T47D (cell line): ENCODE measurements around the gene ITGA3.

ENCODE experiments used
- DNase-seq, 2 experiments: peaks; one replicate each; pipeline versions ENCODE4 v3.0.0 to v3.0.0-alpha.2; 2011 to 2012; ENCODE audit warnings: low read depth in 1 of 2, low spot score in 1 of 2
- JUND ChIP-seq: IDR thresholded peaks from 2 replicates; pipeline ENCODE4 v1.6.1; 2012; ENCODE audit warnings: low read depth
- in situ Hi-C: cut with HindIII; loops from 2 replicates; pipeline ENCODE4 v1.10.0; 2016; ENCODE audit warnings: low sequenced_read_pairs, low pct_unique_long_range_greater_than_20kb

Gene ITGA3

GRCh38 chr17:50129728-50130558 is 74.0 kb downstream of the ITGA3 start, which contains the start of gene SAMD14:
Gene SAMD14 (minus strand): TSS chr17:50130160. CDS start chr17:50124959, 5,201 bp downstream.
- peak; percentile 69 to 81 for DNase-seq
- no peak for TF ChIP-seq JUND
- in situ Hi-C loops, result no loop called here

GRCh38 chr17:50130559-50131305 is 74.8 kb downstream of the ITGA3 start:
- in situ Hi-C loops, result no loop called here
- no peak for TF ChIP-seq JUND
- DNase-seq, result no peak

DNA sequence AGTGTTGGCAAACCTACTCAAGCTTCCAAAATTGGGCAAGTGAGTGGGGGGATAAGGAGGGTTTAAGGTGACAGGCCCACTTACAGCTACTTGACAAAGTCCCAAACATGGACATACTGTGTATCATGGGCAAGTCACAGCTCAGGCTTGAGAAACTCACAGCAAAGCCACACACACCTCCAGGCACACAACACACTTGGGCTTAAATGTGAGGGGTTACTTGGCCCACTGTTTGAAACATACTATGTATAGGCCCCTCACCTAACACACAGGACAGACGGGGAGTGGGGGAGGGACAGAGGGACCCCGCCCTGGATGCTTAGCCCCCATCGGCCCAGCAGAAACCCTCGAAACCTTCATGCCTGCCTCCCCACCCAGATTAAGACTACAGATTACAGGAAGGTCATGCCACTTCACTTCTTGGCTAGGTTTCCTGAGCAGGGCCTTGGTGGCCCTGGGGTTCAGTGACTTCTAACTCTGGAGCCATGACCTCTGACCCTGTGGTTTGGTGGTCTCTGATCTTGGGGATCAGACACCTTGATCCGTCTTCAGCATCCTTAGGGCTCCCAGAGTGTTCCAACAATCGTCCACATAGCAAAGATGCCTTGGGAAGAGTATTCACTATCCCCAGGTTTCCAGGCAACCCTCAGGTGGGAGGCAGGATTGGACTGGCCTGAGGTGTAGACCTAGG is 76.3 kb downstream of the ITGA3 start:
- in situ Hi-C loops, result no loop called here
- TF ChIP-seq JUND, result no peak
- DNase-seq, result peak in 1 of 2 experiments; percentile 23

DNA sequence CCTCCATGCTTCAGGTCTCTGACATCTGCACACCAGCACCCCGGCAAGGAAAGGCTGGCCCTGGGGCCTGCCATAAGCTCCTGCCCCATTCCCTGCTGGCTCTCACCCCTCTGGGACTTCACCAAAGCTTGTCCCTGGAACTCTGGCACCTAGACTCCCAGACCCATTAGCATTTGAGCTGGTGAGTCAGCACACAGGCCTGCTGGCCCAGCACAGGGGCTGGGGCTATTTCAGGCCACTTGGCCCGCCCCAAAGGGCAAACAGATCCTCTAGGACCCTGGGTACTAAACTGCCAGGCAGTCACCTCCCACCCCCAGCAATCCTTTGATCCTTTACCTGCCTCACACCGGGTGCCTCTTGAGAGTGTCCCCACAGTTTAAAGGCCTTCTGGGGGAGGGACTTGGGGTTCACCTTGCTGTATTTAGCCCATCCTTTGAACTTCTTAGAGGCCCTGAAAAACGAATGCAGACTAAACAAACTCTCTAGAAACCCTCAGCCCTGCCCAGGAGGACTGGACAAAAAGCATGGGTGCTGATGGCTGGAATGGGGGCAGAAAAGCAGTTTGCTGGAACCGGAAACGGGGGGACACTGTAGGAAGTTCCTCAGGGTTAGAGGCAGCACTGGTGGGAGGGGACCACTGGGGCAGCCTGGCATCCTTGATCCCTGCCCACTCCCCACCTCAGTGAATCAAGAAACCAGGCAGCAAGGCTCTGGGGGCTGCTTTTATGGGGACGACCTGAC is 77.3 kb downstream of the ITGA3 start:
- no peak for TF ChIP-seq JUND
- in situ Hi-C loops, result no loop called here
- DNase-seq, result peak in 1 of 2 experiments; percentile 21

- in situ Hi-C loops, result no loop called here
- TF ChIP-seq JUND, result no peak
- no peak for DNase-seq
Measured at GRCh38 chr17:50133769-50134099, 77.8 kb downstream of the ITGA3 start.

GRCh38 chr17:50134206-50135110 is 78.5 kb downstream of the ITGA3 start:
- DNase-seq, result no peak
- no peak for TF ChIP-seq JUND
- in situ Hi-C loops, result no loop called here

- no peak for TF ChIP-seq JUND
Measured at GRCh38 chr17:50135316-50136095, 79.6 kb downstream of the ITGA3 start.

DNA sequence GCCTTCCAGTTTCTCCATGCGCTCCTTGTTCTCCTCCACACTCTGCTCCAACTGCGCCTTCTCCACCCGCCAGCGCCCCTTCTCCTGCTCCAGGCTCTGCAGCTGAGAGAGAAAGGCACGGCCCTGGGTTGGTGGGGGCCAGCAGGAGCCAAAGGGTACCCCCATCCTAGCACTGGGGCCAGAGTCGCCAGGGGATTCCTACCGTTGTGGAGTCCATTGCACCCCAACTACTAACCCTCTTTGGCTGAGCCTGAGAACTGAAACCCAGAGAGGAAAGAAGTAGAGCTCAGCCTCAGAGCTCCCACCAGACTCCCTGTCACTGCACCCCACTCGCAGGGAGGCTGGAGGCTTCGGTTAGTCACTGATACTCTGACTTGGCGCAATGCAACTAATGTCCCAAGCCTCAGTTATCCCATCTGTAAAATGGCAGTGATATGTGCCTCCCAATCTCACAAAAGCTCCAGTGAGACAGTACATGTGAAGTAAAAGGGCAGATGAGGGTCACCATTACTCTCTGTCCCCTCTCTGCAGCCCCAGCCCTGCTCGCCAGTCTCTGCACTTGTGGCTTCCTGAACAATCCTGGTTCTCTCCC is 80.3 kb downstream of the ITGA3 start:
- in situ Hi-C loops, result no loop called here
- no peak for DNase-seq
- TF ChIP-seq JUND, result no peak

More at GRCh38 chr17:50135316-50136095, 79.6 kb downstream of the ITGA3 start:
- in situ Hi-C loops, result no loop called here
- DNase-seq, result no peak

DNA sequence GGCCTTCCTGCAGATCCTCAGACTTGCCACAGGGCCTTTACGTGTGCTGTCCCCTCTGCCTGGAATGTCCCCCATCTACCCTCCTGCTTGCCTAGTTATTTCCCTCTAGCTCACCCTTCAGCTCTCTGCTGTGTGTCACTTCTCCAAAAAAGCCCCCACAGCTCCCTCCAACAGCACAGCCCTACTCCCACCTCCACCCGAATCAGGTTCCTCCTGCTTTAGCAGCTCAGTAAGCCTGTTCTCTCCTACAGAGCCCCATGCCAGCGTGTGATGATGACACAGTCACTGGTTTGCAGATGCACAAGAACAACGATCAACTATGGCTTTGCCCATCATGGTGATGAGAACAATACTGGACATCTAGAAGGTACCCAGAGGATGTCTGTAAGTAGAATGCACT is 81.1 kb downstream of the ITGA3 start:
- no peak for TF ChIP-seq JUND
- in situ Hi-C loops, result no loop called here
- no peak for DNase-seq

DNA sequence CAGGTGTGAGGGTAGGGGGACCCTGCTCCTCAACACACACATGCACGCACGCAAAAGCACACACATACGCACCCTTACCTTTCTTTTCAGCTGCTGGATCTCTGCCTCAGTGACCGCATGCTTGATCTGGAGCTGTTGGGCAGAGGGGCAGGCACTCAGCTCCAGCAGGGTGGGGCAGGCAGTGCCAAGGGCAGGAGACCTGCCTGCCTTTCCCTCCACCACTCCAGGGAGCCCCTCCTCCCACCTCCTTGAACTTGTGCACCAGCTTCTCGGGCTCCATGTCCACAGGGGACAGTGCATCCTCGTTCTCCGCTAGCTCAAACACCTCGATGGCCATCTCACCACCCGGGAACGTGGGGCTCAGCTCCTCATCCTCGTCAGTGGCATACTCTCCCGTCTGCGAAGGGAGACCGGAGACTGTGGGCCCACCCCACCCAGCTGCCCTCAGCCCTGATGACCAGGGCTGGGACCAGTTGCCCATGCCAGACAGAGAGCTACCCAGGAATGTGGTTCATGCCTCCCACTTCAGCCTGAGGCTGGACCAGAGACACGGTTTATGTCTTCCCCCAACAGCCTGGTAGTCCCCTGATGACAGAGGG is 83.4 kb downstream of the ITGA3 start:
- in situ Hi-C loops, result no loop called here
- DNase-seq, result no peak
- no peak for TF ChIP-seq JUND
